Stimulated activated naive B cell treated with anti-CD40 and anti-IgM and Interleukin-4, amounts not matched to agents 10 μg/mL and 1 μg/mL and 100 μg/mL, for 72 hours (primary cell): ENCODE results near the gene SLX4IP.

Experiments
- ATAC-seq, 2 donors: fragments of 150-1000 bp; cut with Tn5 transposase; replicated peaks; 2 replicates each; pipeline ENCODE4 v1.10.0; 2021; ENCODE audit warnings: moderate library complexity in 1 of 2
- DNase-seq: peaks from one replicate; pipeline ENCODE4 v3.0.0; 2021
- H3K27ac Mint-ChIP-seq: one replicate; pipeline ENCODE4 v1.8.0; 2022; ENCODE audit warnings: mild to moderate bottlenecking, mixed read lengths
- H3K27me3 Mint-ChIP-seq, 2 donors: one replicate each; pipeline ENCODE4 v1.8.0; 2022; ENCODE audit warnings: mixed read lengths in 2 of 2
- H3K36me3 Mint-ChIP-seq, 2 donors: one replicate each; pipeline ENCODE4 v1.8.0; 2022; ENCODE audit warnings: mixed read lengths in 2 of 2, mild to moderate bottlenecking in 1 of 2
- H3K4me1 Mint-ChIP-seq, 2 donors: one replicate each; pipeline ENCODE4 v1.8.0; 2022; ENCODE audit warnings: mixed read lengths in 2 of 2, mild to moderate bottlenecking in 1 of 2
- H3K4me3 Mint-ChIP-seq, 2 donors: one replicate each; pipeline ENCODE4 v1.8.0; 2022; ENCODE audit warnings: mild to moderate bottlenecking in 2 of 2, mixed read lengths in 2 of 2, moderate library complexity in 1 of 2
- H3K9me3 Mint-ChIP-seq, 2 donors: one replicate each; pipeline ENCODE4 v1.8.0; 2022; ENCODE audit warnings: mixed read lengths in 2 of 2, mild to moderate bottlenecking in 1 of 2

SLX4IP gene

GRCh38 chr20:10652660-10653261 is 217.7 kb downstream of the SLX4IP start:
- Mint-ChIP-seq H3K4me1 (peaks cover 0 to 2% of the 10 kb centered on the region in 2 donors), H3K27me3 (peaks cover 14 to 26% of the 10 kb centered on the region in 2 donors), H3K4me3 (no peak overlapping the region), H3K27ac (no peak overlapping the region), H3K36me3 (no peaks in the 10 kb centered on the region), H3K9me3 (no peaks in the 10 kb centered on the region)
- DNase-seq (no peak), ATAC-seq (no peak)

GRCh38 chr20:10653599-10654249 is 218.6 kb downstream of the SLX4IP start:
- DNase-seq = no peak
- Mint-ChIP-seq H3K27me3 (peaks cover 14 to 26% of the 10 kb centered on the region in 2 donors), H3K9me3 (no peaks in the 10 kb centered on the region), H3K4me1 (peaks cover 0 to 2% of the 10 kb centered on the region in 2 donors), H3K4me3 (no peak overlapping the region), H3K27ac (no peak overlapping the region), H3K36me3 (no peaks in the 10 kb centered on the region)
- no peak for ATAC-seq

- H3K9me3 Mint-ChIP-seq = no peaks in the 10 kb centered on the region
- no peak overlapping the region for H3K27ac Mint-ChIP-seq
- peaks cover 15 to 30% of the 10 kb centered on the region in 2 donors for H3K27me3 Mint-ChIP-seq
- no peak for ATAC-seq
- DNase-seq = no peak
- peaks cover 0 to 2% of the 10 kb centered on the region in 2 donors for H3K4me1 Mint-ChIP-seq
- no peak overlapping the region for H3K4me3 Mint-ChIP-seq
- no peaks in the 10 kb centered on the region for H3K36me3 Mint-ChIP-seq
These were observed 219.1 kb downstream of the SLX4IP start for GRCh38 chr20:10654250-10654610.

- Mint-ChIP-seq H3K9me3 (no peaks in the 10 kb centered on the region), H3K27ac (no peak overlapping the region), H3K36me3 (no peaks in the 10 kb centered on the region), H3K4me1 (peaks cover 0 to 2% of the 10 kb centered on the region in 2 donors), H3K27me3 (peaks cover 17 to 31% of the 10 kb centered on the region in 2 donors), H3K4me3 (no peak overlapping the region)
- ATAC-seq (no peak), DNase-seq (no peak)
These were observed 219.5 kb downstream of the SLX4IP start for GRCh38 chr20:10654630-10655029.

GRCh38 chr20:10655720-10656669 is 220.9 kb downstream of the SLX4IP start:
- DNase-seq (no peak), ATAC-seq (no peak)
- Mint-ChIP-seq H3K27me3 (peaks cover 21 to 37% of the 10 kb centered on the region in 2 donors), H3K27ac (no peak overlapping the region), H3K9me3 (no peaks in the 10 kb centered on the region), H3K4me1 (peaks cover 0 to 2% of the 10 kb centered on the region in 2 donors), H3K4me3 (no peak overlapping the region), H3K36me3 (no peaks in the 10 kb centered on the region)

- Mint-ChIP-seq H3K27me3 (peaks cover 27 to 45% of the 10 kb centered on the region in 2 donors), H3K4me3 (no peak overlapping the region)
These were observed 222.3 kb downstream of the SLX4IP start for GRCh38 chr20:10657453-10657852.

GRCh38 chr20:10658051-10658823 is 223.1 kb downstream of the SLX4IP start:
- H3K4me1 Mint-ChIP-seq = peaks cover 0 to 2% of the 10 kb centered on the region in 2 donors
- peaks cover 33 to 52% of the 10 kb centered on the region in 2 donors for H3K27me3 Mint-ChIP-seq
- no peaks in the 10 kb centered on the region for H3K36me3 Mint-ChIP-seq
- no peak for DNase-seq
- no peak for ATAC-seq
- no peak overlapping the region for H3K4me3 Mint-ChIP-seq
- no peak overlapping the region for H3K27ac Mint-ChIP-seq
- peaks cover 0 to 3% of the 10 kb centered on the region in 2 donors for H3K9me3 Mint-ChIP-seq

More at GRCh38 chr20:10657453-10657852, 222.3 kb downstream of the SLX4IP start:
- Mint-ChIP-seq H3K36me3 (no peaks in the 10 kb centered on the region), H3K4me1 (peaks cover 0 to 2% of the 10 kb centered on the region in 2 donors), H3K27ac (no peak overlapping the region), H3K9me3 (peaks cover 0 to 3% of the 10 kb centered on the region in 2 donors)
- ATAC-seq (no peak), DNase-seq (no peak)

GRCh38 chr20:10658876-10659632 is 223.9 kb downstream of the SLX4IP start:
- H3K9me3 Mint-ChIP-seq = peaks cover 0 to 3% of the 10 kb centered on the region in 2 donors
- no peak for ATAC-seq
- H3K27me3 Mint-ChIP-seq = peaks cover 36 to 57% of the 10 kb centered on the region in 2 donors
- no peak for DNase-seq
- H3K36me3 Mint-ChIP-seq = no peaks in the 10 kb centered on the region
- H3K4me1 Mint-ChIP-seq = peaks cover 0 to 2% of the 10 kb centered on the region in 2 donors
- H3K27ac Mint-ChIP-seq = no peak overlapping the region
- H3K4me3 Mint-ChIP-seq = no peak overlapping the region

GRCh38 chr20:10659651-10660601 is 224.8 kb downstream of the SLX4IP start:
- Mint-ChIP-seq H3K27ac (no peak overlapping the region), H3K4me3 (no peak overlapping the region), H3K27me3 (peaks cover 37 to 61% of the 10 kb centered on the region in 2 donors), H3K36me3 (no peaks in the 10 kb centered on the region), H3K9me3 (peaks cover 0 to 3% of the 10 kb centered on the region in 2 donors), H3K4me1 (no peaks in the 10 kb centered on the region)
- no peak for ATAC-seq
- DNase-seq = no peak

- H3K27me3 Mint-ChIP-seq = peaks cover 37 to 59% of the 10 kb centered on the region in 2 donors
- H3K27ac Mint-ChIP-seq = no peak overlapping the region
- H3K9me3 Mint-ChIP-seq = peaks cover 0 to 3% of the 10 kb centered on the region in 2 donors
- H3K36me3 Mint-ChIP-seq = no peaks in the 10 kb centered on the region
- H3K4me1 Mint-ChIP-seq = no peaks in the 10 kb centered on the region
- H3K4me3 Mint-ChIP-seq = no peak overlapping the region
- DNase-seq = no peak
- no peak for ATAC-seq
These were observed 225.6 kb downstream of the SLX4IP start for GRCh38 chr20:10660661-10661060.

- H3K27me3 Mint-ChIP-seq = peaks cover 40 to 62% of the 10 kb centered on the region in 2 donors
- H3K9me3 Mint-ChIP-seq = peaks cover 0 to 3% of the 10 kb centered on the region in 2 donors
- no peaks in the 10 kb centered on the region for H3K4me1 Mint-ChIP-seq
- no peak for ATAC-seq
- DNase-seq = no peak
- no peak overlapping the region for H3K27ac Mint-ChIP-seq
- no peaks in the 10 kb centered on the region for H3K36me3 Mint-ChIP-seq
- no peak overlapping the region for H3K4me3 Mint-ChIP-seq
These were observed 226.2 kb downstream of the SLX4IP start for GRCh38 chr20:10661261-10661660.

GRCh38 chr20:10662151-10662550 is 227.0 kb downstream of the SLX4IP start:
- peaks cover 0 to 3% of the 10 kb centered on the region in 2 donors for H3K9me3 Mint-ChIP-seq
- ATAC-seq = no peak
- peaks cover 45 to 64% of the 10 kb centered on the region in 2 donors for H3K27me3 Mint-ChIP-seq

More at GRCh38 chr20:10662151-10662550, 227.0 kb downstream of the SLX4IP start:
- H3K36me3 Mint-ChIP-seq = no peaks in the 10 kb centered on the region
- no peak for DNase-seq
- no peak overlapping the region for H3K4me3 Mint-ChIP-seq
- H3K27ac Mint-ChIP-seq = no peak overlapping the region
- H3K4me1 Mint-ChIP-seq = no peaks in the 10 kb centered on the region
